KG1 (cell line): Measurements from ENCODE around the gene KDM8.
"Not testable (repeated sequence)": the region's sequence is repeated elsewhere in the genome, so short reads cannot be mapped to it uniquely, and the experiment has no call there.

Experiments used
- DNase-seq: peaks from one replicate; lab custom pipeline; 2025; lab: John Stamatoyannopoulos, UW

The KDM8 gene

DNA sequence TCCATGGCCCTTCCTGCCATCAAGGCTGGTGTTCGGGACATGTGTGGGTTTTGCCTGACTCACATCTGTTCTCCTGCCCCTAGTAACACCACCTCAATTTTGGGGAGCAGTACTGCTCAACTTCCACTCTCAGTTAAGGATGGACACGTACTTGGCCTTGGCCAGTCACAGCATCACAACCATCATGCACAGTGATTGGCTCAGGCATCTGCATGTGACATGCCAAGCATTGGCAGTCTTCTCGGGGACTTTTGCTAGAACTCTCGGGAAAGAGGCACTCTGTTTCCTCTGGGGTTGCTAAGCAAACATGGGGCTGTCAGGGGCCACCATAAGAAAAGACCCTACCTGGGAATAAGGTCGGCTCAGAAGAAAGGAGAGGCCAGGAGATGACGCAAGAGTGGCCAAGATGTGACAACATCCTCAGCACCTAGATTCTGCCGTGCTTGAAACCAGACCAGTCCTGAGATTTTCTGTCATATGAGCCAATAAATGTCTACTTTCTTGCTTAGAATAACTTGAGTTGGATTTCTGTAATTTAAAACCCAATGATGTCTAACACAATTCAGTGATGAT is 11.9 kb upstream of the KDM8 start:
- no peak for DNase-seq

DNA sequence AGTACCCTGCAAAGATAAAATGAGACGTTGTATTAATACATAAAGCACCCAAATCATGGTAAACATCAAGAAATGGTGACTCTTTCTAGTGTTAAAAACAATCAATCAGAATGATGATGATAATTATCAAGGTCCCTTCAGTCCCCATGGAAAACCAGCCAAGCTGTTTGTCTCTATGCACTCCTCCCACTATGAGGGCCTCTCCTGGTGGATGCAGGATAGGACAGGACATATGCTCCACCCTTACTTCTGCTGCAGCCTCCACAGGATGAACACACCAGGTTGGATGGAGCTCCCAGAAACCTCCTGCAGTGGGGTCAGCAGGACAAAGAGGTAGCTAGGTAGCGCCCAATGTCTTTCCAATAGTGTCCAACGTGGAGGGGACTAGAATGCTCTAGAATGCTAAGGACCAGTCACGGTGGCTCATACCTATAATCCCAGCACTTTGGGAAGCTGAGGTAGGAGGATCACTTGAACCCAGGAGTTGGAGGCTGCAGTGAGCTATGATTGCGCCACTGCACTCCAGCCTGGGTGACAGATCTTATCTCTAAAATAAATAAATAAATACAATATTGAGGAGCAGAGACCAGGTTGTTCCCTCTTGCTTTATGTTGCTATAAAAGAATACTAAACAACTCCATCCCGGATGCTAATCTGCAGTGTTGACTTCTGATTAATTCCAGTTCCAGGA is 9.9 kb upstream of the KDM8 start:
- DNase-seq: no peak

DNA sequence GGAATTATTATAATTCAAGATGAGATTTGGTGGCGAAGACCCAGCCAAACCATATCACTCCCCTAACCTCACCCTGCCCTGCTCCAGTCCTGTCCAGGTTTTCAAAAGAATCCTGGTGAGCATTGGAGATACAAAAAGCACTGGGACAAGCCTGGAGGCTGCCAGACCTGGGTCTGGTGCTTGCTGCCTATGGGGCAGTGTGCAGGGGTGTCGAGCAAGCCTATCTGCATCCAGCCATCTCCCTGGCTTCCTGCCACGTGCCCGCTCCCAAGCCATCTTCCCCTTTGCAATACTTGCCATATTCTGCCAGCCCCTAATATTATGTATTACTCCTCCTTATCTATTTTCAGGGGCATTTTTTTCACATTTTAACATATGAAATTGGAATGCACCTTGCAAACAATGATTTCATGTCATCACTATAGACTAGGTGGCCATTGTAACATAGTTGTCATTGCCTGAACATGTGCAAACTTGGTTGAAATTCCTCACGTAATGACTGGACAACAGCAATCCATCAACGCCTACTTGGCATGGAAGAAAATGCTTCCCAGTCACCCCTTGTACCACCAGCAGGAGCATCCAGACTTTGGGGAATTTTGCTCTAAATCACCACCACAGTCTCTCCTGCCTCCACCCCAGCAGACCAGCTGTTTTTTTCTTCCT is 8.1 kb upstream of the KDM8 start:
- DNase-seq: no peak

DNA sequence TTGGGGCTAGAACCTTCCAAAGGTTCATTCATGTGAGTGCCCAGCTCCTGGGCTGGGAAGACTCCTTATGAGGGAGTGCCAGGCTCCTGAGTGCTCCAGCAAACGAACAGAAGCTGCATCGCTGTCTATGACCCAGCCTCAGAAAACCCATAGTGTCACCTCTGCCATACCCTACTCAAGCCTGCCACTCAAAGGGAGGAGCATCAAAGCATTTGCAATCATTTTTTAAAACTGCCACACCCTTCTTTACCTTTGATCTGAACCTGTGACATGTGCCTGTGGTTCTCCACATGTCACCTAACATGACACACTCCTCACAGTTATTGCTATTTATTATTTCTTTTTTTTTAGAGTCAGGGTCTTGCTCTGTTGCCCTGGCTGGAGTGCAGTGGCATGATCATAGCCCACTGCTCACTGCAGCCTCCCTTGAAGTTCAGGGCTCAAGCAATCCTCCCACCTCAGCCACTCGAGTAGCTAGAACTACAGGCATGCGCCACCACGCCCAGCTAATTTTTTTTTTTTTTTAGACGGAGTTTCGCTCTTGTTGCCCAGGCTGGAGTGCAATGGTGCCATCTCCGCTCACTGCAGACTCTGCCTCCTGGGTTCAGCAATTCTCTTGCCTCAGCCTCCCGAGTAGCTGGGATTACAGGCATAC is 7.3 kb upstream of the KDM8 start:
- no peak for DNase-seq

DNA sequence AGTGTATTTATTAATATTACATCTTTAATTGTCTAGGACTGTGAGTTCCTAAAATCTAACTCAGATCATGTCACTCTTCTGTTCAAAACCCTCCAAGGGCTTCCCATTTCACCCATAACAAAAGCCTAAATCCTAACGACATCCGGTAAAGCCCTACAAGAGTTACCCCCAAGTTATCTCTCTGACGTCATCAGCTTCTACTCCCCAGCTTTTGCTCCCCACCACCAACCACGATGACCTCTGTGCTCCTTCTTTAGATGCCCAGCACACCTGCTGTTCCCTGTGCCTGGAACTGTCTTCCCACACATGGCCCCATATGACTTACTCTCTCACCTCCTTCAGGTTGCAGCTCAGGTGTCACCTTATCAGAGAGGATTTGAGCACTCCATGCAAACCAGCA is 6.3 kb upstream of the KDM8 start:
- no peak for DNase-seq

DNA sequence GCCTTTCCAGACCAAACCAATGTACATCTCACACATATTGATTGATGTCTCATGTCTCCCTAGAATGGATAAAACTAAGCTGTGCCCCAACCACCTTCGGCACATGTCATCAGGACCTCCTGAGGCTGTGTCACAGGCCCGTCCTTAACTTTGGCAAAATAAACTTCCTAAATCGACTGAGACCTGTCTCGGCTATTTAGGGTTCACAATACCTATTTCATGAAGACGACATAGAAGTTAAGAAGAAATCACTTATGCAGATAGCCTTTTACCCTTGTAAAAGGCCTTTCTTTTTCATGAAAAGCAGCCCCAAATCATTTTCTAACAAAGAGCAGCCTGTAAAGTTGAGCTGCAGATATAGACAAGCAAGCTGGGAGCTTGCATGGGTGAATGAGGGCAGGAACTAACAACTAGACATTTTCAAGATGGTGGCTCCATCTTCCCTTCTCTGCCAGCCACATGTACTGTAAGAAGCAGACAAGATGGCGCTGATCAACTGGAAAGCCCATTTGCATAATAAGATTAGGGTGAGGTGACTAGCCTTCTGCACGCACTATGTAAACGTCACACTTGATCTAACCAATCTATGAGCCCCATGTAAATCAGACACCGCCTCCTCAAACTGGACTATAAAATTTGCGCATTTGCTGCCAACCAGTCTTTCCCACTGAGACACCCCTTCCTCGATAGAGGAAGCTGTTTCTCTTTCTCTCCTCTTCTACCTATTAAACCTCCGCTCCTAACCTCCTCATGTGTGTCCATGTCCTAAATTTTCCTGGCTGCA is 4.7 kb upstream of the KDM8 start:
- DNase-seq: no peak

DNA sequence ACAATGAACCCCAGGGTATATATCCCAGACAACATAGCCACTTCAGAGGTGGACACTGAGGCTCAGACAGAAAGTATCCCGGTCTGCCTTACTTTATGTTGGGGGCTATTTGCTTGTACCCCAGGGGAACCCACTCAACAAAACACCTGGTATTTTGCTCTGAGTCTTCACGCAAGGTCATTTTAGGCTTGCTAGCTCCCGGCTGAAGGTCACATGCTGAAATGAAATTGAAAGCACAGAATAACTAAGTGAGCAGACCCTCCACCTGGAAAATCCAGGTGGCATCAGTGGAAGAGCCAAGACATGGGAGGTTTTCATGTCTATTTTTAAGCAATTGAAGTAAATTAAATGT is 4.1 kb upstream of the KDM8 start:
- no peak for DNase-seq

DNA sequence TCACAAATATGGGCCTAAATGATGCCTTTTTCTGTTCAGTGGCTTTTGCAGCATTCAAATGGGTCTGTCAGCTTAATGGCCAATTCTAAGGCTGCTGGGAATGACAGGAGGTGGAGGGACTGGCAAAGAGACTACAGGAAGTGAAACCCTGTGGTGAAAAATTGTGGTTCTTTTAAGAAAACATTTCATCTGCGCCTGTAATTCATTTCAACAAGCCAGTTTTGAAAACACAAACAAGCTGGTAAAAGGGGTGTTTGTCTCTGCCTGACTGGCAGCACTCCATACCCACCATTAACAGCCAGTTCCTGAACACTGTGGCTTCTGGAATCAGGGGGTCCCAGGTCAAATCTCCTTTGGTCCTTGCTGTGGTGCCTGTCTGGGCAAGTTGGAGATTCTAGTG is 3.6 kb upstream of the KDM8 start:
- peak; percentile 10 for DNase-seq

DNA sequence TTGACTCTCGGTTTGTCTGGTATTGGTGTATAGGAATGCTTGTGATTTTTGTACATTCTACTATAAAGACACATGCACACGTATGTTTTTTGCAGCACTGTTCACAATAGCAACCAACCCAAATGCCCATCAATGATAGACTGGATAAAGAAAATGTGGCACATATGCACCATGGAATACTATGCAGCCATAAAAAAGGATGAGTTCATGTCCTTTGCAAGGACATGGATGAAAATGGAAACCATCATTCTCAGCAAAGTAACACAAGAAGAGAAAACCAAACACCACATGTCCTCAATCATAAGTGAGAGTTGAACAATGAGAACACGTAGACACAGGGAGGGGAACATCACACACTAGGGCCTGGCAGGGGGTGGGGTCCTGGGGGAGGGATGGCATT is 2.4 kb upstream of the KDM8 start:
- not testable (repeated sequence) for DNase-seq

DNA sequence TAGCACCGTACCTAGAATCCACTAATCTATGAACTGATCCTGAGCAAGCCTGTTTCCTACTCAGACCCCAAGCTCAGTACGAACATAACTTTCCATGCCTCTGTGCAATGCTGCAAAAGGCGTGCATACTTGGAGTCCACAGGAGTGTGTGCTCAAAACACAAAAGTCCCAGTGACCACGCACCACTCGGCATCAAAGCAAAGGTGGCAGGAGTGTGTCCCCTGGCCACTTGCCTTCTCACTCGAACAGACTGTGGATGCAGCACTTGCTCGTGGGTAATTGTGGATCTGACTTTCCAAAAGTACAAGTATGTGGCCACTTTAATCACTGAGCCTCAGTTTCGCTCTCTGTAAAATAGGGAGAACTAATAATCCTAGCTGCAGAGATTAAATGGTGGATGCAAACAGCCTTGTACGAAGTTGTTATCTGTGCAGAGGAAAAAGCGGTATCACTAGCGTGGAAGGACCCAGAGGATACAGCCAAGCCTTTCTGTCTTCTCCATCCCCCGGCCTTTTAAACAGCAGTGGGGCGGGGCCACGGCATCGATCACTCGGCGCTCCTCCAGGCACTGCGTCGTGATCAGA is 311 bp upstream of the KDM8 start:
- DNase-seq: no peak

DNA sequence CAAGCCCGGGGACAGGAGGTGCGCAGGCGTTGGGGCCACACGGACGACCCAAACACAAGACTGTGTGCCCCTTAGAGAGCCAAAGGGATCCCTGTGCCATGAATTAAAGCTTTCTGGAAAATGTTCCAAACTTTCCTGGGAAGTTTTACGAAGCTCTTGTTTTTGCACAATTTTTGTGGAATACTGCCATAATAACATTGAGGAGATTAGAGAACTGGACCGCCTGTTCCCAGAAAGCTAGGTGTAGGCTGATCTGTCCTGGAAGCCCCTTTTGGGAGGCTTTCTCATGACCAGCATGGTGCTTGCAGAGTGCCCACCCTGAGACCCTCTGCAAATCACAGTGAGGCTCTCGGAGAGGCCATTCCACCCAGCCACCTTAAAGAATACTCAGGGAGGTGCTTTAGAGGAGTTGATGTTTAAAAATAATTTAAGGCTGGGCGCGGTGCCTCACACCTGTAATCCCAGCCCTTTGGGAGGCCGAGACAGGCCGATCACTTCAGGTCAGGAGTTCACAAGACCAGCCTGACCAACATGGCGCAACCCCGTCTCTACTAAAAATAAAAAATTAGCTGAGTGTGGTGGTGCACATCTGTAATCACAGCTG is 1.1 kb downstream of the KDM8 start:
- DNase-seq: no peak

DNA sequence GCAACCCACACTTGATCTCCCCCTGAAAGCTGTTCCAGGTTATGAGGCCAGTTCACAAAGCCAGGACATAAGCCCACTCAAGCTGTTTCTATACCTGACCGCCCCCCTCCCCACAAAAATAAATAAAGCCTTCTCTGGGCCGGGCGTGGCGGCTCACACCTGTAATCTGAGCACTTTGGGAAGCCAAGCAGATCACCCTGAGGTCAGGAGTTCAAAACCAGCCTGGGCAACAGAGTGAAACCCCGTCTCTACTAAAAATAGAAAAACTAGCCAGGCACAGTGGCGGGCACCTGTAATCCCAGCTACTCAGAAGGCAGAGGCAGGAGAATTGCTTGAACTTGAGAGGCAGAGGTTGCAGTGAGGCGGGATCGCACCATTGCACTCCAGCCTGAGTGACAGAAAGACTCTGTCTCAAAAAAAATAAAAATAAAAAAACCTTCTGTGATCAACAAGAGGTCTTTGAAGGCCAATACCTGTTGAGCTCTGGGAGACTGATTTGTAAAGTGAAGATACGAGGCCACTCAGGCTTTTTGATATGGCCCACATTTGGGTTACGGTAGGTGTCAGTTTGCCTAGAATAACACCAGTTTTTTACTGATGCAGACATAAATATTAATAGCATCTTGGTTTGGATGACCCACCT is 2.2 kb downstream of the KDM8 start:
- DNase-seq: no peak

DNA sequence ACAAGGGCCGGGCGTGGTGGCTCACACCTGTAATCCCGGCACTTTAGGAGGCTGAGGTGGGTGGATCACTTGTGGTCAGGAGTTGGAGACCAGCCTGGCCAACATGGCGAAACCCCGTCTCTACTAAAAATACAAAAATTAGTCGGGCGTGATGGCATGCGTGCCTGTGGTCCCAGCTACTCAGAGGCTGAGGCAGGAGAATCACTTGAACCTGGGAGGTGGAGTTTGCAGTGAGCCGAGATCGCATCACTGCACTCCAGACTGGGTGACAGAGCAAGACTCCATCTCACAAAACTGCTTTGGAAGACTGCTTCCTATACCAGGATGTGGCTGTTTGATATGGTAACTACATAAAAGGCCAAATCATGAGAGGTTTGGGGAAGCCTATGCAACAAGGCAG is 3.8 kb downstream of the KDM8 start:
- not testable (repeated sequence) for DNase-seq

DNA sequence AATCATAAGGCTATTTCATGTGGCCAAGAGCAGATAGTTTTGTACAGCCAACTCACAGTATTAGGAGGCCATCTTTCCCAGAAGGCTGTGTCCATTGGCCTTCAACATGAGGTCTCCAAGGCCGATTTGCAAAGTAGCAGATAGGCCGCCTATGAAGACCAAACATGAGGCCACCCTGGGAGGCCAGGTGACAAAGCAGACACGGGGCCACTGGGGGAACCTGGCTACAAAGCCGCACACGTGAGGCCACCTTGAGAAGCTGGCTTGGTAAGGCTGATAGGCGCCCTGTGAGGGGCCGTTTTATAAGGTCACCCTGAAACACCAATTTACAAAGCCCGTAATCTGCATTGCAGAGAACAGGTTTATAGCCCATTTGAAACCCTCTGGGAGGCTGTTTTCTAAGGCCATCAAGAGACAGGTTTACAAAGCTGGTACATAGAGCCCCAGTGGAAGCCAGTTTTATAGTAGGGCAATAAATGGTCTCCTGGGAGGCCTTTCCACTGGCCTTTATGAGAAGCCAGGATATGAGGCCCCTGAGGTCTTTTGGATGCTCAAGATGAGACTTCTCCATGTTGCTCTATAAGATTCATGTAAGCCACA is 4.9 kb downstream of the KDM8 start:
- no peak for DNase-seq

DNA sequence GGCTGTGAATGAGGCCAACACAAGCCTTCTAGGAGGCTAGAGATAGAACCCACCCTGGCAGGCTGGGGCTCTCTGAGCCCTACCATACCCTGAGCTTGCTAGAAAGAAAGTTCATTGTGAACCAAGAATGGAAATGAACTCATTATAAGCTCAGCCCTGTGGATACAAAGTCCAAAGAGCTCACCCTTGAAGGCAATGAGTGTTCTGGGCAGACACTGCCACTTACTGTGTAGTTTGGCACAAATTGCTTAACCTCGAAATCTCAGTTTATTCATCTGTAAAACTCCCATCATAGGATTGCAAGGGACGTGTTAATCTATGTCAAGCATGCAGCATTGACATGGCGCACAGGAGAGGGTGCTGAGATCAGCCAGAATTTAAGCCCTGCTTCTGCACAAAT is 5.5 kb downstream of the KDM8 start:
- DNase-seq: no peak

DNA sequence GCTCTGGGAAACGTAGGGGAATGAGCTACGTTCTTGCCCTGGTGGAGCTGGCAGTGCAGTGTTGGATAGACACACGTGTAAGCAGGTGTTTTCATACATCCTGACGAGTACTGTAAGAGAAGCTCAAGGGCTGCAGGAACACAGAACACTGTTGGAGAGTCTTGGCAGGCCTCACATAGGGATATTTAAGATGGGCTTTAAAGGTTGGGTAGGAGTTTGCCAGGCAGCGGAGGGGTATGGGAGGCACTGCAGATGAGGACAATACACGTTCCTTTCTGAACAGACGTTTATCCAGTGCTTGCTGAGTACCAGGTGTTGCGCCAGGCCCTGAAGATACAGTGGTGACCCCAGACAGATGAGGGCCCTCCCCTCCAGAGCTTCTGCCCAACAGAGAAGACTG is 6.3 kb downstream of the KDM8 start:
- no peak for DNase-seq

DNA sequence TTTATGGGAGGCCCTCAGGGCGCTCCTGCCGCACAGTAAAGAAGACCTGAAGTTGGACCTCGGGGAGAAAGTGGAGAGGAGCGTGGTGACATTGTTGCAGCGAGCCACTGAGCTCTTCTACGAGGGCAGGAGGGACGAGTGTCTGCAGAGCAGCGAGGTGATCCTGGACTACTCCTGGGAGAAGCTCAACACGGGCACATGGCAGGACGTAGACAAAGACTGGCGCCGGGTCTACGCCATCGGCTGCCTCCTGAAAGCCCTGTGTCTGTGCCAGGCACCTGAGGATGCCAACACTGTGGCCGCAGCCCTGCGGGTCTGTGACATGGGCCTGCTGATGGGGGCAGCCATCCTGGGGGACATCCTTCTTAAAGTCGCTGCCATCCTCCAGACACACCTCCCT is 6.8 kb downstream of the KDM8 start:
- no peak for DNase-seq

DNA sequence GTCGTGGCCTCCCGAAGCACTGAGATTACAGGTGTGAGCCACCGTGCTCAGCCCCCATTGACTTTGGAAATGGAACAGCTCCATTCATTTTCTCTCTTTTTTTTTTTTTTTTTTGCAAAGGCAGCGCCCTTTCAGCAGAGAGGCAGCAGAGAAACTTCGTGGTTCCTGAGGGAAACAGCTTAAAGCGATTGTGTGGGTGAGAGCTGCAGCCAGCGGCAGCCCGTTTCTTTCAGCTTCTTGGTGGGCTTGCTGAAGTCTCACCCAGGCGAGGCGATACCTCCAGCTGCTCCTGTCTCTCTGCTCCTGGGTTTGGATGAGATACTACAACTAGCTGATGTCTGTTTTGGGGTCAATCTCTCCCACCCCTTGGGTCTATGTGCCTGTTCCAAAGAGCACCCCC is 7.7 kb downstream of the KDM8 start:
- DNase-seq: no peak

DNA sequence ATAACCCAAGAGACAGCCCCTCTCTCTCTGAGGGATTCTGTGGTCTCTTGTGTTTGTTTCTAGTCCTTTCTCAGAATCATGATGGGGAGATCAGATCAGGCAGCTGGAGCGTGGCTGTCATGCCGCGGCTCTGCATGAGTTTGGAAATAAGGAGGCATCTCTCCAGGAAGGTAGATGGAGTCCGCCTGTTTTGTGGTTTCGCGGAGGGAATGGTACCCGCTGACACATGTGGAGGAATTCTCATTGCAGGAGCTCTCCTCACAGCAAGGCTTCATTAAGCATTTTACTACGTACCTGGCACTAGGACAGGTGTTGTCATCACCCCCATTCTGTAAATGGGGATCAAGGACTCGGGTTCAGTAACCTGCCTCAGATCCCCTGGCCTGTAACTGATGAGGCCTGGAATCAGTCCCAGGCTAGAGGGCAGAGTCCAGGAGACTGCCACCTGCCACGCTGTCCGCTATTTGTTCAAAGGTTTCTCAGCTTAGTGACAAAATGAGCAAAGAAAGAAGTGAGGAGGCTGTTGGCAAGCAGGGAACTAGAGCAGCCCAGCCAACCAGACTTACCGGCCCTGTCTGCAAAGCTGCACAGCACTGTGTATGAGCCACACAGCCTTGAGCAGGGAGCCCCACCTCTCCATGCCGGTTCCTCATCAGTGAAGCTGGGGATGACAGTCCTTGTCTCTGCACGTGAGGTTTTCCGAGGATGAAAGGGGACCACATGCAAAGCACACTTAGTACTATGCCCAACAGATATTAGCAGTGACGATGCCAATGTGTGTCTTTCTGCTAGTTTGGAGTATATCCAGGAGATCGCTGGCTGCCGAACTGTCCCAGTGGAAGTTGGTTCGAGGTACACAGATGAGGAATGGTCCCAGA is 11.0 kb downstream of the KDM8 start:
- DNase-seq: no peak

DNA sequence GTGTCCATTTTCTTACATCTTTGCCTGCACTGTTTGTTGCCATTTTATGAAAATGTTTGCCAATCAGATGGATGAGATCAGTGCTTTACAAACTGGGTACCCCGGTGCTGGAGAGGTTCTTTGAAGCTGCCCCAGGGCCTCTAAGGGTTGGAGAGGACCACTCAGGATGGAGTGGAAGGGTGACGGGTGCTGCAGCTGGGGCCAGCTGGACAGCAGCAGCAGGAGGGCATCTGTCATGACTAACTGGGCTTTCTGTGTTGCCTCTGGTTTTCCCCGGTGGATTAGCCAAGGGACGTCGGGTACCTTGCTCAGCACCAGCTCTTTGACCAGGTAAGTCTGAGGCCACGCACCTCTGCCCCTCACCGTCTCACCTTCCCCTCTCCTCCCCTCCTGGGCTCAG is 12.3 kb downstream of the KDM8 start:
- no peak for DNase-seq
